DMS114 treated with DMSO at 0.1 percent for 48 hours (cell line): Measurements from ENCODE around the gene UCP3.
"Not testable (repeated sequence)": the region's sequence is repeated elsewhere in the genome, so short reads cannot be mapped to it uniquely, and the experiment has no call there.

Experiments
- DNase-seq: peaks from one replicate; lab custom pipeline; 2025; ENCODE audit not compliant: unreplicated experiment; lab: John Stamatoyannopoulos, UW

The UCP3 gene

GRCh38 chr11:74000307-74001133 is 8.4 kb downstream of the UCP3 start:
- DNase-seq = no peak

GRCh38 chr11:73999581-74000306 is 9.1 kb downstream of the UCP3 start:
- DNase-seq = no peak

GRCh38 chr11:73998846-73999575 is 9.9 kb downstream of the UCP3 start:
- no peak for DNase-seq

- DNase-seq = no peak
Measured at GRCh38 chr11:73997120-73997770, 11.6 kb downstream of the UCP3 start.

GRCh38 chr11:73996161-73996747 is 12.6 kb downstream of the UCP3 start:
- no peak for DNase-seq

GRCh38 chr11:73995731-73996130 is 13.2 kb downstream of the UCP3 start:
- no peak for DNase-seq

GRCh38 chr11:73995247-73995646 is 13.6 kb downstream of the UCP3 start:
- no peak for DNase-seq

- DNase-seq = no peak
Measured at GRCh38 chr11:73991471-73992006, 17.3 kb downstream of the UCP3 start.

- no peak for DNase-seq
Measured at GRCh38 chr11:73990730-73991129, 18.2 kb downstream of the UCP3 start.

- DNase-seq = no peak
Measured at GRCh38 chr11:73989156-73989555, 19.7 kb downstream of the UCP3 start.

GRCh38 chr11:73988227-73988626 is 20.7 kb downstream of the UCP3 start:
- no peak for DNase-seq

GRCh38 chr11:73985661-73986060 is 23.2 kb downstream of the UCP3 start:
- DNase-seq = not testable (repeated sequence)

- DNase-seq = no peak
Measured at GRCh38 chr11:73983741-73984538, 24.9 kb downstream of the UCP3 start.

GRCh38 chr11:73982990-73983740 is 25.7 kb downstream of the UCP3 start:
- peak; percentile 86 for DNase-seq

GRCh38 chr11:73982595-73982989 is 26.3 kb downstream of the UCP3 start, which contains the start of gene UCP2:
Gene UCP2 (minus strand): TSS chr11:73982843. CDS start chr11:73978378, 4,465 bp downstream.
- DNase-seq = no peak

GRCh38 chr11:73981051-73981805 is 27.7 kb downstream of the UCP3 start:
- DNase-seq = no peak

- no peak for DNase-seq
Measured at GRCh38 chr11:73980001-73980961, 28.6 kb downstream of the UCP3 start.
